ENCODE results near the gene MAPK10. TPM values are rescaled to one million over a fixed set of nuclear protein-coding genes. Genes with fewer than 3 reads are reported as not detected.
"Not testable (repeated sequence)": the region's sequence is repeated elsewhere in the genome, so short reads cannot be mapped to it uniquely, and the experiment has no call there.

Gene MAPK10
- total RNA-seq, 2 donors from 2014 or later: 49.7 to 64.9 TPM

GRCh38 chr4:86174506-86174905 is 185.3 kb downstream of the MAPK10 start:
- TF ChIP-seq POLR2AphosphoS5 (IDR thresholded peaks at IDR 0.05) (no peak), POLR2A (IDR thresholded peaks at IDR 0.05) (no peak), CTCF (IDR thresholded peaks at IDR 0.05) (no peak)
- Histone ChIP-seq H3K27ac (no peak overlapping the region), H3K4me3 (no peak overlapping the region), H3K4me1 (replicated peaks) (no peaks in the 10 kb centered on the region), H3K9me3 (no peaks in the 10 kb centered on the region), H3K27me3 (replicated peaks; ENCODE audit: insufficient read depth) (no peaks in the 10 kb centered on the region), H3K36me3 (no peaks in the 10 kb centered on the region)
- DNase-seq (ENCODE audit: low spot score): no peak
- 80% methylated on average over 1 of the region's 1 CpG for WGBS
- intact Hi-C loops (cut with DNase I): no loop called here

- H3K36me3 ChIP-seq; DNase-seq (ENCODE audit: low spot score); H3K27ac ChIP-seq; H3K9me3 ChIP-seq; H3K4me1 ChIP-seq (replicated peaks); intact Hi-C loops (cut with DNase I); H3K27me3 ChIP-seq (replicated peaks; ENCODE audit: insufficient read depth); H3K4me3 ChIP-seq: not testable (repeated sequence)
- 84% methylated on average over 10 of the region's 10 CpGs for WGBS
Observed at GRCh38 chr4:86168335-86168734, 191.5 kb downstream of the MAPK10 start.

GRCh38 chr4:86160426-86160825 is 199.4 kb downstream of the MAPK10 start:
- 93% methylated on average over 2 of the region's 2 CpGs for WGBS
- intact Hi-C loops (cut with DNase I): no loop called here
- H3K27me3 ChIP-seq (replicated peaks; ENCODE audit: insufficient read depth): no peaks in the 10 kb centered on the region
- H3K4me3 ChIP-seq: no peak overlapping the region
- DNase-seq (ENCODE audit: low spot score): no peak
- no peaks in the 10 kb centered on the region for H3K36me3 ChIP-seq
- no peaks in the 10 kb centered on the region for H3K4me1 ChIP-seq (replicated peaks)
- no peak overlapping the region for H3K27ac ChIP-seq
- H3K9me3 ChIP-seq: no peaks in the 10 kb centered on the region
- TF ChIP-seq CTCF (IDR thresholded peaks at IDR 0.05) (no peak), POLR2A (IDR thresholded peaks at IDR 0.05) (no peak), POLR2AphosphoS5 (IDR thresholded peaks at IDR 0.05) (no peak)

- DNase-seq (ENCODE audit: low spot score): no peak
- Histone ChIP-seq H3K4me3 (no peak overlapping the region), H3K36me3 (no peaks in the 10 kb centered on the region), H3K9me3 (no peaks in the 10 kb centered on the region), H3K27ac (no peak overlapping the region), H3K4me1 (replicated peaks) (no peaks in the 10 kb centered on the region), H3K27me3 (replicated peaks; ENCODE audit: insufficient read depth) (no peaks in the 10 kb centered on the region)
- intact Hi-C loops (cut with DNase I): no loop called here
- WGBS: 96% methylated on average over 4 of the region's 4 CpGs
- no peak for TF ChIP-seq CTCF (IDR thresholded peaks at IDR 0.05)
- no peak for TF ChIP-seq POLR2AphosphoS5 (IDR thresholded peaks at IDR 0.05)
- TF ChIP-seq POLR2A (IDR thresholded peaks at IDR 0.05): no peak
Observed at GRCh38 chr4:86159216-86159615, 200.6 kb downstream of the MAPK10 start.

- Histone ChIP-seq H3K4me3 (no peak overlapping the region), H3K9me3 (no peaks in the 10 kb centered on the region), H3K27ac (no peak overlapping the region), H3K36me3 (no peaks in the 10 kb centered on the region), H3K27me3 (replicated peaks; ENCODE audit: insufficient read depth) (no peaks in the 10 kb centered on the region), H3K4me1 (replicated peaks) (no peaks in the 10 kb centered on the region)
- intact Hi-C loops (cut with DNase I): no loop called here
- WGBS: 51% methylated on average over 2 of the region's 2 CpGs
- DNase-seq (ENCODE audit: low spot score): no peak
- TF ChIP-seq CTCF (IDR thresholded peaks at IDR 0.05): no peak
- TF ChIP-seq POLR2AphosphoS5 (IDR thresholded peaks at IDR 0.05): no peak
- no peak for TF ChIP-seq POLR2A (IDR thresholded peaks at IDR 0.05)
Observed at GRCh38 chr4:86156531-86156930, 203.3 kb downstream of the MAPK10 start.

Measured in prostate gland (tissue), 2 donors.